Stimulated activated CD4-positive, alpha-beta T cell treated with anti-CD3 and anti-CD28 coated beads, Interleukin-15, amount 100 ng/mL, for 1 hour (primary cell): ENCODE results near the gene TMEM213.

Experiments
- DNase-seq, 2 donors: peaks; one replicate each; pipeline ENCODE4 v3.0.0-alpha.2; 2020; ENCODE audit warnings: low read depth in 1 of 2, low spot score in 1 of 2

Gene TMEM213

GRCh38 chr7:138797715-138798320 lies at the start of gene TMEM213, which contains the start of gene ATP6V0A4:
Gene TMEM213, plus strand, starts transcription at chr7:138797994. Its CDS starts 111 bp downstream, at chr7:138798105.
Gene ATP6V0A4, minus strand, starts transcription at chr7:138798196. Its CDS starts 26,949 bp downstream, at chr7:138771247.
- DNase-seq: no peak

GRCh38 chr7:138748666-138749065 lies 49.1 kb upstream of the TMEM213 start:
- DNase-seq: no peak

- no peak for DNase-seq
Observed at GRCh38 chr7:138749960-138750359, 47.8 kb upstream of the TMEM213 start.

GRCh38 chr7:138750473-138750872 lies 47.3 kb upstream of the TMEM213 start:
- no peak for DNase-seq

- no peak for DNase-seq
Observed at GRCh38 chr7:138750901-138751464, 46.8 kb upstream of the TMEM213 start.

GRCh38 chr7:138752518-138753149 lies 45.2 kb upstream of the TMEM213 start:
- peak; percentile 62 to 80 for DNase-seq

GRCh38 chr7:138753150-138753518 lies 44.7 kb upstream of the TMEM213 start:
- no peak for DNase-seq

- no peak for DNase-seq
Observed at GRCh38 chr7:138753610-138754009, 44.2 kb upstream of the TMEM213 start.

- no peak for DNase-seq
Observed at GRCh38 chr7:138755331-138755747, 42.5 kb upstream of the TMEM213 start.

GRCh38 chr7:138755842-138756590 lies 41.8 kb upstream of the TMEM213 start:
- no peak for DNase-seq

- no peak for DNase-seq
Observed at GRCh38 chr7:138756591-138757242, 41.1 kb upstream of the TMEM213 start.

- no peak for DNase-seq
Observed at GRCh38 chr7:138768241-138768640, 29.6 kb upstream of the TMEM213 start.

GRCh38 chr7:138770904-138771303 lies 26.9 kb upstream of the TMEM213 start:
- no peak for DNase-seq

GRCh38 chr7:138773176-138773575 lies 24.6 kb upstream of the TMEM213 start:
- DNase-seq: no peak

GRCh38 chr7:138773817-138774216 lies 24.0 kb upstream of the TMEM213 start:
- no peak for DNase-seq

GRCh38 chr7:138776166-138776833 lies 21.5 kb upstream of the TMEM213 start:
- DNase-seq: no peak

- DNase-seq: no peak
Observed at GRCh38 chr7:138781004-138781403, 16.8 kb upstream of the TMEM213 start.

- no peak for DNase-seq
Observed at GRCh38 chr7:138784692-138785091, 13.1 kb upstream of the TMEM213 start.

- no peak for DNase-seq
Observed at GRCh38 chr7:138785587-138786437, 12.0 kb upstream of the TMEM213 start.
